HepG2 (cell line): ENCODE results near the gene RCCD1. TPM values are rescaled to one million over a fixed set of nuclear protein-coding genes. Genes with fewer than 3 reads are reported as not detected.

Experiments
- ARNT ChIP-seq: fragments of 450-650 bp; IDR thresholded peaks from 2 replicates; pipeline ENCODE4 v1.6.1; 2017
- CCDC6 ChIP-seq: sonication (generic); formaldehyde crosslinking; IDR thresholded peaks from 2 replicates; pipeline ENCODE4 v1.8.1; 2022; ENCODE audit warnings: mild to moderate bottlenecking, missing genetic modification reagents, moderate library complexity
- CREM ChIP-seq, 2 experiments: sonication (generic) in 1 of 2; formaldehyde crosslinking in 1 of 2; IDR thresholded peaks; 2 replicates each; pipeline versions ENCODE4 v1.4.0 to v1.6.1; 2016 to 2020; ENCODE audit warnings: antibody characterized with exemption in 1 of 2, mild to moderate bottlenecking in 1 of 2, missing genetic modification reagents in 1 of 2
- DR1 ChIP-seq: sonication (generic); formaldehyde crosslinking; IDR thresholded peaks from 2 replicates; pipeline ENCODE4 v1.8.0; 2021; ENCODE audit warnings: mild to moderate bottlenecking, missing genetic modification reagents, inconsistent platforms
- MAZ ChIP-seq, 2 experiments: sonication (generic) in 1 of 2; formaldehyde crosslinking in 1 of 2; IDR thresholded peaks; 2 replicates each; pipeline versions ENCODE4 v1.5.0 to v1.6.1; 2012 to 2020; ENCODE audit warnings: low read depth in 2 of 2, mild to moderate bottlenecking in 2 of 2, borderline replicate concordance in 1 of 2, improper control_type of control experiment in 1 of 2, low read length in 1 of 2, missing genetic modification reagents in 1 of 2, moderate library complexity in 1 of 2
- MEIS2 ChIP-seq: sonication (generic); formaldehyde crosslinking; IDR thresholded peaks from 2 replicates; pipeline ENCODE4 v1.9.0; 2021; ENCODE audit warnings: mild to moderate bottlenecking, missing genetic modification reagents
- NR2C2 ChIP-seq: sonication (generic); formaldehyde crosslinking; IDR thresholded peaks from 2 replicates; pipeline ENCODE4 v1.4.0; 2020; ENCODE audit warnings: missing genetic modification reagents, mild to moderate bottlenecking, moderate library complexity, borderline replicate concordance
- POLR2AphosphoS2 ChIP-seq: IDR thresholded peaks from 2 replicates; pipeline ENCODE4 v1.6.1; 2011; ENCODE audit warnings: low read depth, low read length, improper control_type of control experiment
- POLR2G ChIP-seq: fragments of 200-400 bp; formaldehyde crosslinking; IDR thresholded peaks from 2 replicates; pipeline ENCODE4 v1.6.1; 2018; ENCODE audit warnings: mild to moderate bottlenecking, low read depth, low read length, moderate library complexity
- PRPF4 ChIP-seq: fragments of 200-400 bp; formaldehyde crosslinking; IDR thresholded peaks from 2 replicates; pipeline ENCODE4 v1.6.1; 2016; ENCODE audit warnings: low read length, low read depth; ENCODE audit not compliant: poor library complexity, severe bottlenecking
- SMAD3 ChIP-seq: sonication (generic); formaldehyde crosslinking; IDR thresholded peaks from 2 replicates; pipeline ENCODE4 v1.4.0; 2020; ENCODE audit warnings: missing genetic modification reagents
- TOE1 ChIP-seq: sonication (generic); formaldehyde crosslinking; IDR thresholded peaks from 2 replicates; pipeline ENCODE4 v1.4.0; 2020; ENCODE audit warnings: mild to moderate bottlenecking, missing genetic modification reagents
- ZNF136 ChIP-seq: sonication (generic); formaldehyde crosslinking; IDR thresholded peaks from 2 replicates; pipeline ENCODE4 v1.8.1; 2022; ENCODE audit warnings: low read depth, mild to moderate bottlenecking, moderate library complexity, missing genetic modification reagents
- ZNF326 ChIP-seq: sonication (generic); formaldehyde crosslinking; IDR thresholded peaks from 2 replicates; pipeline ENCODE4 v1.4.0; 2020; ENCODE audit warnings: missing genetic modification reagents, borderline replicate concordance
- ZNF383 ChIP-seq: sonication (generic); formaldehyde crosslinking; IDR thresholded peaks from 2 replicates; pipeline ENCODE4 v1.4.0; 2020; ENCODE audit warnings: missing genetic modification reagents, mild to moderate bottlenecking, borderline replicate concordance
- ZNF597 ChIP-seq: sonication (generic); formaldehyde crosslinking; IDR thresholded peaks from 2 replicates; pipeline ENCODE4 v1.5.0; 2020; ENCODE audit warnings: missing genetic modification reagents
- ZNF768 ChIP-seq: sonication (generic); formaldehyde crosslinking; IDR thresholded peaks from 2 replicates; pipeline ENCODE4 v1.4.0; 2020; ENCODE audit warnings: missing genetic modification reagents
- ZNF839 ChIP-seq: sonication (generic); formaldehyde crosslinking; IDR thresholded peaks from 2 replicates; pipeline ENCODE4 v1.4.0; 2020; ENCODE audit warnings: missing genetic modification reagents, mild to moderate bottlenecking, borderline replicate concordance
- polyA plus RNA-seq, 8 experiments: library from polyadenylated mRNA; depleted of rRNA in 3 of 8; stranded (reverse) in 7 of 8; unstranded in 1 of 8; fragments of >200 nt; fragmentation: Illumina TruSeq in 4 of 8; extraction: Trizol in 4 of 8; gene quantifications; 2 replicates each; pipeline versions ENCODE4 v1.2.1 to v1.2.3, GENCODE V29; 2011 to 2016; ENCODE audit warnings: low read depth in 4 of 8, missing spikeins in 1 of 8, mixed read lengths in 1 of 8; ENCODE audit not compliant: insufficient read depth in 1 of 8
- total RNA-seq, 5 experiments: library from RNA; depleted of rRNA; stranded (reverse); fragments of >200 nt; fragmentation: Illumina TruSeq; extraction: Trizol; gene quantifications; 2 replicates each; pipeline ENCODE4 v1.2.3, GENCODE V29; 2016; ENCODE audit warnings: low read depth in 1 of 5
- TF ChIP-seq, protein P1 (sequence below): fragments of 450-650 bp; IDR thresholded peaks from 2 replicates; pipeline ENCODE4 v1.6.1; 2017
- TF ChIP-seq, protein P2 (sequence below): sonication (generic); formaldehyde crosslinking; IDR thresholded peaks from 2 replicates; pipeline ENCODE4 v1.4.0; 2020; ENCODE audit warnings: mild to moderate bottlenecking, missing genetic modification reagents, borderline replicate concordance
- TF ChIP-seq, protein P3 (sequence below): sonication (generic); formaldehyde crosslinking; IDR thresholded peaks from 2 replicates; pipeline ENCODE4 v1.5.0; 2020; ENCODE audit warnings: missing genetic modification reagents, mild to moderate bottlenecking, borderline replicate concordance

The RCCD1 gene
- total and polyA plus RNA-seq, 2 of the 13 experiments (the other 11 are each of a cell fraction or from before 2014, with no cell fraction given) = 14.1 to 15.1 TPM

GRCh38 chr15:90931828-90932659 lies 22.6 kb upstream of the RCCD1 start, which contains the start of gene HDDC3 (continued):
- TF ChIP-seq CCDC6 = no peak
- peak; percentile 90 for TF ChIP-seq SMAD3 (CRISPR knock-in tag)
- 0 out of 2 replicates have a peak, but pooled peaks have one; percentile 78 for TF ChIP-seq ZNF768 (CRISPR knock-in tag)
- TF ChIP-seq DR1 (CRISPR knock-in tag) = peak; percentile 57; the same call in 1 of the 2 replicates
- TF ChIP-seq, protein P1, sequence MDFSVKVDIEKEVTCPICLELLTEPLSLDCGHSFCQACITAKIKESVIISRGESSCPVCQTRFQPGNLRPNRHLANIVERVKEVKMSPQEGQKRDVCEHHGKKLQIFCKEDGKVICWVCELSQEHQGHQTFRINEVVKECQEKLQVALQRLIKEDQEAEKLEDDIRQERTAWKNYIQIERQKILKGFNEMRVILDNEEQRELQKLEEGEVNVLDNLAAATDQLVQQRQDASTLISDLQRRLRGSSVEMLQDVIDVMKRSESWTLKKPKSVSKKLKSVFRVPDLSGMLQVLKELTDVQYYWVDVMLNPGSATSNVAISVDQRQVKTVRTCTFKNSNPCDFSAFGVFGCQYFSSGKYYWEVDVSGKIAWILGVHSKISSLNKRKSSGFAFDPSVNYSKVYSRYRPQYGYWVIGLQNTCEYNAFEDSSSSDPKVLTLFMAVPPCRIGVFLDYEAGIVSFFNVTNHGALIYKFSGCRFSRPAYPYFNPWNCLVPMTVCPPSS = no peak
- TF ChIP-seq POLR2AphosphoS2 = no peak
- no peak for TF ChIP-seq ZNF597
- TF ChIP-seq POLR2G = peak; percentile 81
- 0 out of 2 replicates have a peak, but pooled peaks have one; percentile 62 for TF ChIP-seq ZNF839 (CRISPR knock-in tag)
- TF ChIP-seq ZNF136 (CRISPR knock-in tag) = no peak
- no peak for TF ChIP-seq PRPF4
- no peak for TF ChIP-seq ZNF326
- TF ChIP-seq MEIS2 (CRISPR knock-in tag) = peak; percentile 49; the same call in 1 of the 2 replicates
- peak; percentile 45; the same call in 1 of the 2 replicates for TF ChIP-seq NR2C2
- no peak for TF ChIP-seq ZNF383
- no peak for TF ChIP-seq CREM (IDR thresholded peaks at IDR 0.05)
- no peak for TF ChIP-seq CREM (CRISPR knock-in tag; IDR thresholded peaks at IDR 0.05)
- TF ChIP-seq TOE1 (CRISPR knock-in tag) = no peak
- no peak for TF ChIP-seq ARNT
- TF ChIP-seq, protein P2, sequence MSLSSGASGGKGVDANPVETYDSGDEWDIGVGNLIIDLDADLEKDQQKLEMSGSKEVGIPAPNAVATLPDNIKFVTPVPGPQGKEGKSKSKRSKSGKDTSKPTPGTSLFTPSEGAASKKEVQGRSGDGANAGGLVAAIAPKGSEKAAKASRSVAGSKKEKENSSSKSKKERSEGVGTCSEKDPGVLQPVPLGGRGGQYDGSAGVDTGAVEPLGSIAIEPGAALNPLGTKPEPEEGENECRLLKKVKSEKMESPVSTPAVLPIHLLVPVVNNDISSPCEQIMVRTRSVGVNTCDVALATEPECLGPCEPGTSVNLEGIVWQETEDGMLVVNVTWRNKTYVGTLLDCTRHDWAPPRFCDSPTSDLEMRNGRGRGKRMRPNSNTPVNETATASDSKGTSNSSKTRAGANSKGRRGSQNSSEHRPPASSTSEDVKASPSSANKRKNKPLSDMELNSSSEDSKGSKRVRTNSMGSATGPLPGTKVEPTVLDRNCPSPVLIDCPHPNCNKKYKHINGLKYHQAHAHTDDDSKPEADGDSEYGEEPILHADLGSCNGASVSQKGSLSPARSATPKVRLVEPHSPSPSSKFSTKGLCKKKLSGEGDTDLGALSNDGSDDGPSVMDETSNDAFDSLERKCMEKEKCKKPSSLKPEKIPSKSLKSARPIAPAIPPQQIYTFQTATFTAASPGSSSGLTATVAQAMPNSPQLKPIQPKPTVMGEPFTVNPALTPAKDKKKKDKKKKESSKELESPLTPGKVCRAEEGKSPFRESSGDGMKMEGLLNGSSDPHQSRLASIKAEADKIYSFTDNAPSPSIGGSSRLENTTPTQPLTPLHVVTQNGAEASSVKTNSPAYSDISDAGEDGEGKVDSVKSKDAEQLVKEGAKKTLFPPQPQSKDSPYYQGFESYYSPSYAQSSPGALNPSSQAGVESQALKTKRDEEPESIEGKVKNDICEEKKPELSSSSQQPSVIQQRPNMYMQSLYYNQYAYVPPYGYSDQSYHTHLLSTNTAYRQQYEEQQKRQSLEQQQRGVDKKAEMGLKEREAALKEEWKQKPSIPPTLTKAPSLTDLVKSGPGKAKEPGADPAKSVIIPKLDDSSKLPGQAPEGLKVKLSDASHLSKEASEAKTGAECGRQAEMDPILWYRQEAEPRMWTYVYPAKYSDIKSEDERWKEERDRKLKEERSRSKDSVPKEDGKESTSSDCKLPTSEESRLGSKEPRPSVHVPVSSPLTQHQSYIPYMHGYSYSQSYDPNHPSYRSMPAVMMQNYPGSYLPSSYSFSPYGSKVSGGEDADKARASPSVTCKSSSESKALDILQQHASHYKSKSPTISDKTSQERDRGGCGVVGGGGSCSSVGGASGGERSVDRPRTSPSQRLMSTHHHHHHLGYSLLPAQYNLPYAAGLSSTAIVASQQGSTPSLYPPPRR = no peak; the same call in 1 of the 2 replicates
- TF ChIP-seq, protein P3, sequence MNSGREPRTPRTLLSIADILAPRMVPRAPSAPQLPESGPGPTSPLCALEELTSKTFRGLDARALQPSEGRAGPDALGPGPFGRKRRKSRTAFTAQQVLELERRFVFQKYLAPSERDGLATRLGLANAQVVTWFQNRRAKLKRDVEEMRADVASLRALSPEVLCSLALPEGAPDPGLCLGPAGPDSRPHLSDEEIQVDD (CRISPR knock-in tag) = 0 out of 2 replicates have a peak, but pooled peaks have one; percentile 43
- TF ChIP-seq MAZ (IDR thresholded peaks at IDR 0.05; ENCODE audit: borderline replicate concordance, low read depth, low read length) = no peak
- TF ChIP-seq MAZ (CRISPR knock-in tag; IDR thresholded peaks at IDR 0.05; ENCODE audit: low read depth) = peak; percentile 48; the same call in 1 of the 2 replicates
